K562 (cell line): ENCODE data around the gene DCTN2. TPM values are rescaled to one million over a fixed set of nuclear protein-coding genes. Genes with fewer than 3 reads are reported as not detected.
A peak's percentile ranks its signal among the peaks of the same experiment; 100 is the strongest.

Experiments
- CBX3 ChIP-seq, 2 experiments: IDR thresholded peaks; 1 replicate in 1 of 2; 2 replicates in 1 of 2; pipeline ENCODE4 v1.6.1; 2012; ENCODE audit warnings: inconsistent platforms in 2 of 2, low read length in 2 of 2, borderline replicate concordance in 1 of 2, control low read depth in 1 of 2
- CREBBP ChIP-seq: IDR thresholded peaks from one replicate; pipeline ENCODE4 v1.6.1; 2012; ENCODE audit warnings: low read depth, mild to moderate bottlenecking, control low read depth, inconsistent platforms, low read length
- E2F3 ChIP-seq: fragments of 250-450 bp; sonication (Bioruptor Pico); IDR thresholded peaks from 2 replicates; pipeline ENCODE4 v1.4.0; 2020; ENCODE audit warnings: mild to moderate bottlenecking
- EP300 ChIP-seq: IDR thresholded peaks from 2 replicates; pipeline ENCODE4 v1.6.1; 2012; ENCODE audit warnings: low read length, improper control_type of control experiment
- IRF1 ChIP-seq: sonication (generic); formaldehyde crosslinking; IDR thresholded peaks from 2 replicates; pipeline ENCODE4 v1.8.0; 2022; ENCODE audit warnings: missing genetic modification reagents, mild to moderate bottlenecking, borderline replicate concordance
- KDM5B ChIP-seq: fragments of 200-600 bp; sonication (generic); IDR thresholded peaks from 2 replicates; pipeline ENCODE4 v1.6.1; 2012; ENCODE audit warnings: low read depth, mild to moderate bottlenecking, moderate library complexity, low read length, control low read depth, inconsistent platforms; ENCODE audit not compliant: insufficient replicate concordance
- KLF13 ChIP-seq: fragments of 450-650 bp; IDR thresholded peaks from 2 replicates; pipeline ENCODE4 v1.6.1; 2016; ENCODE audit warnings: missing genetic modification characterization, low read depth, mild to moderate bottlenecking, missing compliant biosample characterization, moderate library complexity, borderline replicate concordance
- MEF2D ChIP-seq: conservative IDR thresholded peaks from 2 replicates; pipeline ENCODE4 v1.6.1; 2016; ENCODE audit warnings: low read depth, missing genetic modification characterization, missing compliant biosample characterization
- NFRKB ChIP-seq: fragments of 450-650 bp; IDR thresholded peaks from 2 replicates; pipeline ENCODE4 v1.6.1; 2016; ENCODE audit warnings: low read depth
- POLR2AphosphoS2 ChIP-seq: IDR thresholded peaks from 2 replicates; pipeline ENCODE4 v1.6.1; 2012; ENCODE audit warnings: low read length, improper control_type of control experiment
- POLR3G ChIP-seq: IDR thresholded peaks from 2 replicates; pipeline ENCODE4 v1.6.1; 2011; ENCODE audit not compliant: insufficient read length, insufficient replicate concordance; ENCODE audit errors: extremely low read depth
- PREB ChIP-seq: sonication (generic); formaldehyde crosslinking; IDR thresholded peaks from 2 replicates; pipeline ENCODE4 v1.8.1; 2023; ENCODE audit warnings: mild to moderate bottlenecking, missing genetic modification reagents
- RBM14 ChIP-seq: fragments of 200-400 bp; formaldehyde crosslinking; IDR thresholded peaks from 2 replicates; pipeline ENCODE4 v1.6.1; 2018; ENCODE audit warnings: low read depth, mild to moderate bottlenecking, low read length, moderate library complexity, borderline replicate concordance; ENCODE audit not compliant: insufficient read depth
- RBM25 ChIP-seq: fragments of 200-400 bp; formaldehyde crosslinking; IDR thresholded peaks from 2 replicates; pipeline ENCODE4 v1.6.1; 2018; ENCODE audit warnings: low read length, low read depth, moderate library complexity; ENCODE audit not compliant: severe bottlenecking
- RNF2 ChIP-seq: sonication (generic); IDR thresholded peaks from 2 replicates; pipeline ENCODE4 v1.6.1; 2016
- SP1 ChIP-seq: sonication (generic); formaldehyde crosslinking; IDR thresholded peaks from 2 replicates; pipeline ENCODE4 v1.8.1; 2022; ENCODE audit warnings: mild to moderate bottlenecking, missing genetic modification reagents
- TAF1 ChIP-seq: IDR thresholded peaks from 2 replicates; pipeline ENCODE4 v1.6.1; 2011; ENCODE audit warnings: mild to moderate bottlenecking, low read length, moderate library complexity; ENCODE audit not compliant: insufficient read depth, control insufficient read depth, severe bottlenecking; ENCODE audit errors: extremely low read depth
- ZBTB26 ChIP-seq: fragments of 450-650 bp; formaldehyde crosslinking; IDR thresholded peaks from 2 replicates; pipeline ENCODE4 v1.4.0; 2022; ENCODE audit warnings: missing genetic modification characterization
- ZNF143 ChIP-seq: sonication (generic); formaldehyde crosslinking; IDR thresholded peaks from 2 replicates; pipeline ENCODE4 v1.9.0; 2022; ENCODE audit warnings: mild to moderate bottlenecking, missing genetic modification reagents
- ZNF146 ChIP-seq: IDR thresholded peaks from one replicate; pipeline ENCODE4 v1.6.1; 2018; ENCODE audit warnings: missing compliant biosample characterization; ENCODE audit not compliant: unreplicated experiment
- ZNF165 ChIP-seq: fragments of 250-450 bp; sonication (Bioruptor Pico); IDR thresholded peaks from 2 replicates; pipeline ENCODE4 v1.4.0; 2020; ENCODE audit warnings: borderline replicate concordance
- ZNF280B ChIP-seq: fragments of 250-450 bp; sonication (Bioruptor Pico); IDR thresholded peaks from 2 replicates; pipeline ENCODE4 v1.5.1; 2021; ENCODE audit warnings: mild to moderate bottlenecking
- ZNF507 ChIP-seq: conservative IDR thresholded peaks from 2 replicates; pipeline ENCODE4 v1.6.1; 2017; ENCODE audit warnings: missing genetic modification characterization, missing compliant biosample characterization
- polyA plus RNA-seq, 8 experiments: library from polyadenylated mRNA; depleted of rRNA in 4 of 8; stranded (reverse) in 5 of 8; unstranded in 3 of 8; fragments of >200 nt; fragmentation: Nextera tagmentation in 2 of 8; fragmentation: Illumina TruSeq in 1 of 8; extraction: Ambion mirVana in 2 of 8; extraction: Trizol in 1 of 8; gene quantifications; 2 replicates each; pipeline versions ENCODE4 v1.2.1 to v1.2.3, GENCODE V29; 2011 to 2014; ENCODE audit warnings: inconsistent platforms in 1 of 8, missing spikeins in 1 of 8
- total RNA-seq, 7 experiments: library from RNA; depleted of rRNA in 6 of 7; stranded (reverse); fragments of >200 nt in 6 of 7; fragmentation: Illumina TruSeq in 2 of 7; extraction: Trizol in 2 of 7; gene quantifications; 2 replicates each; pipeline versions ENCODE4 v1.2.1 to v1.2.3, GENCODE V29; 2011 to 2021; ENCODE audit warnings: low replicate concordance in 1 of 7

DCTN2 gene
- total and polyA plus RNA-seq, 9 of the 15 experiments (the other 6 are each of a cell fraction or from before 2014, with no cell fraction given), result 43.6 to 270 (median 125) TPM

GRCh38 chr12:57522011-57522886 is 24.7 kb downstream of the DCTN2 start, which contains the start of gene MBD6 (continued):
- TF ChIP-seq NFRKB (peak; percentile 87), KDM5B (peak; percentile 67), POLR3G (no peak), ZBTB26 (CRISPR knock-in tag) (0 out of 2 replicates have a peak, but pooled peaks have one; percentile 10), ZNF146 (CRISPR knock-in tag) (no peak), IRF1 (CRISPR knock-in tag) (no peak), POLR2AphosphoS2 (no peak; the same call in 1 of the 2 replicates), ZNF280B (CRISPR knock-in tag) (no peak), TAF1 (peak; percentile 26), E2F3 (CRISPR knock-in tag) (peak; percentile 52), ZNF143 (CRISPR knock-in tag) (peak; percentile 66), EP300 (peak; percentile 44; the same call in 1 of the 2 replicates), PREB (no peak), RBM25 (no peak), ZNF507 (no peak), RBM14 (no peak), MEF2D (peak; percentile 84), SP1 (peak; percentile 74), RNF2 (peak; percentile 70), CREBBP (no peak), ZNF165 (CRISPR knock-in tag) (no peak), CBX3 (IDR thresholded peaks at IDR 0.05; ENCODE audit: borderline replicate concordance in 1 of 2, low read length in 2 of 2) (peak in 1 of 2 experiments; percentile 72; a peak in 1 of 3 replicates), KLF13 (tag) (peak; percentile 82)
